ENCODE results near the gene PCDHA10.

Gene PCDHA10

DNA sequence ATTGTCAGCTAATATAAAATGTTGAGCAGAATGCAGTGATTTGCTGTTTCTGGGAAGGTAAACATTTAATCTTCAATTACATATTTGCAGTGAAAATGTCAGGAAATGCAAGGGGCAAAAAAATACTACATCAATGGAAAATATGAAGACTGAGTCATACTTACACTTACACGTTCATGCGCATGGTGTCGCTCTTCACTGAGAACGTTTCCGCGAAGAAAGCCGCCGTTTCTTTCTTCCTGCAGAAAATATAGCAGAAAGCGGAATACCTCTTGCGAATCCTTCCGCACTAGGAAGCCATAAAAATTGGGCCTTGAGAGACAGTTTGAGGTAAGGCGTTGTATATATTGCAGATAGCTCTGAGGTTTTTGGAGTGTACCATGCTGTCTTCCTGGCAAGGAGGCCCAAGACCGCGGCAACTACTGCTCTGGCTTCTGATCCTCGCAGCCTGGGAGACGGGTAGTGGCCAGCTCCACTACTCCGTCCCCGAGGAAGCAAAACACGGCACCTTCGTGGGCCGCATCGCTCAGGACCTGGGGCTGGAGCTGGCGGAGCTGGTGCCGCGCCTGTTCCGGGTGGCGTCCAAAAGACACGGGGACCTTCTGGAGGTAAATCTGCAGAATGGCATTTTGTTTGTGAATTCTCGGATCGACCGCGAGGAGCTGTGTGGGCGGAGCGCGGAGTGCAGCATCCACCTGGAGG lies 26.3 kb downstream of the PCDHA10 start, which contains the start of gene PCDHA13:
Gene PCDHA13 (plus strand): TSS at position 236 of the 702 bp plus-strand sequence. CDS start 145 bp downstream, at position 381.
- Histone ChIP-seq H3K14ac (ENCODE audit: low read length in 2 of 2) (no peak within 1 kb of the TSS), H2AK5ac (ENCODE audit: low read length, severe bottlenecking) (no peak within 1 kb of the TSS), H4K8ac (ENCODE audit: low read length) (no peak within 1 kb of the TSS), H2BK5ac (ENCODE audit: low read depth, low read length, poor library complexity, severe bottlenecking) (no peak within 1 kb of the TSS), H3K4me3 (ENCODE audit: insufficient read depth in 1 of 2, low read depth in 1 of 2, low read length in 2 of 2) (peak within 1 kb of the TSS in 1 of 2 experiments; percentile 39), H2BK120ac (ENCODE audit: low read depth, low read length) (no peak within 1 kb of the TSS), H4K91ac (ENCODE audit: low read length) (no peak within 1 kb of the TSS), H3K79me1 (replicated peaks; ENCODE audit: low read length, poor library complexity, severe bottlenecking) (peaks cover 3% of the 10 kb centered on the region), H2BK12ac (ENCODE audit: low read length in 2 of 2) (no peak within 1 kb of the TSS), H3K4ac (ENCODE audit: low read depth in 1 of 2, low read length in 2 of 2) (no peak within 1 kb of the TSS), H2BK15ac (ENCODE audit: low read depth, poor library complexity, severe bottlenecking) (no peak within 1 kb of the TSS), H2AFZ (ENCODE audit: low read depth, low read length) (peak within 1 kb of the TSS; percentile 3), H3K27me3 (ENCODE audit: control insufficient read depth in 1 of 2, insufficient read depth in 1 of 2, low read length in 2 of 2) (no peaks in the 10 kb centered on the region), H3K18ac (ENCODE audit: low read depth in 1 of 2, low read length in 2 of 2) (no peak within 1 kb of the TSS), H3K23ac (ENCODE audit: low read length in 2 of 2) (no peak within 1 kb of the TSS), H3K27ac (ENCODE audit: low read length, poor library complexity, severe bottlenecking) (no peak within 1 kb of the TSS), H3K9me3 (ENCODE audit: control insufficient read depth, low read length) (peaks cover 38% of the 10 kb centered on the region), H3K4me1 (ENCODE audit: control insufficient read depth, insufficient read depth, low read depth, low read length) (peaks cover 5% of the 10 kb centered on the region), H3K4me2 (ENCODE audit: low read length, poor library complexity, severe bottlenecking) (no peak within 1 kb of the TSS), H3K9ac (ENCODE audit: low read length) (no peak within 1 kb of the TSS), H3K36me3 (ENCODE audit: control insufficient read depth in 1 of 2, insufficient read depth in 2 of 2, low read depth in 1 of 2, low read length in 2 of 2) (peaks cover 0 to 25% of the 10 kb centered on the region in 2 experiments)
- DNase-seq, result peak; percentile 50
- 69% methylated on average over 29 of the region's 35 CpGs for WGBS

GRCh38 chr5:140882591-140882899 lies 26.8 kb downstream of the PCDHA10 start:
- Histone ChIP-seq H3K9ac (ENCODE audit: low read length) (no peak overlapping the region), H3K36me3 (ENCODE audit: control insufficient read depth in 1 of 2, insufficient read depth in 2 of 2, low read depth in 1 of 2, low read length in 2 of 2) (peaks cover 0 to 20% of the 10 kb centered on the region in 2 experiments), H3K4ac (ENCODE audit: low read depth in 1 of 2, low read length in 2 of 2) (no peak overlapping the region), H4K8ac (ENCODE audit: low read length) (no peak overlapping the region), H3K14ac (ENCODE audit: low read length in 2 of 2) (no peak overlapping the region), H2BK15ac (ENCODE audit: low read depth, poor library complexity, severe bottlenecking) (no peak overlapping the region), H3K27me3 (ENCODE audit: control insufficient read depth in 1 of 2, insufficient read depth in 1 of 2, low read length in 2 of 2) (no peaks in the 10 kb centered on the region), H3K23ac (ENCODE audit: low read length in 2 of 2) (no peak overlapping the region), H3K4me2 (ENCODE audit: low read length, poor library complexity, severe bottlenecking) (no peak overlapping the region), H3K4me3 (ENCODE audit: insufficient read depth in 1 of 2, low read depth in 1 of 2, low read length in 2 of 2) (peak overlapping the region in 1 of 2 experiments; percentile 39), H3K9me3 (ENCODE audit: control insufficient read depth, low read length) (peaks cover 42% of the 10 kb centered on the region), H3K79me1 (replicated peaks; ENCODE audit: low read length, poor library complexity, severe bottlenecking) (peaks cover under 1% of the 10 kb centered on the region), H2BK5ac (ENCODE audit: low read depth, low read length, poor library complexity, severe bottlenecking) (no peak overlapping the region), H2BK12ac (ENCODE audit: low read length in 2 of 2) (no peak overlapping the region), H4K91ac (ENCODE audit: low read length) (no peak overlapping the region), H2AK5ac (ENCODE audit: low read length, severe bottlenecking) (no peak overlapping the region), H3K18ac (ENCODE audit: low read depth in 1 of 2, low read length in 2 of 2) (no peak overlapping the region), H2BK120ac (ENCODE audit: low read depth, low read length) (no peak overlapping the region), H2AFZ (ENCODE audit: low read depth, low read length) (no peak overlapping the region), H3K27ac (ENCODE audit: low read length, poor library complexity, severe bottlenecking) (no peak overlapping the region), H3K4me1 (ENCODE audit: control insufficient read depth, insufficient read depth, low read depth, low read length) (peaks cover under 1% of the 10 kb centered on the region)
- WGBS, result 59% methylated on average over 12 of the region's 12 CpGs
- DNase-seq, result peak; percentile 15

GRCh38 chr5:140883373-140883772 lies 27.7 kb downstream of the PCDHA10 start:
- Histone ChIP-seq H4K8ac (ENCODE audit: low read length) (no peak overlapping the region), H2AFZ (ENCODE audit: low read depth, low read length) (no peak overlapping the region), H2BK12ac (ENCODE audit: low read length in 2 of 2) (no peak overlapping the region), H3K4ac (ENCODE audit: low read depth in 1 of 2, low read length in 2 of 2) (no peak overlapping the region), H3K27ac (ENCODE audit: low read length, poor library complexity, severe bottlenecking) (no peak overlapping the region), H3K4me2 (ENCODE audit: low read length, poor library complexity, severe bottlenecking) (no peak overlapping the region), H3K23ac (ENCODE audit: low read length in 2 of 2) (no peak overlapping the region), H3K4me3 (ENCODE audit: insufficient read depth in 1 of 2, low read depth in 1 of 2, low read length in 2 of 2) (no peak overlapping the region), H2BK15ac (ENCODE audit: low read depth, poor library complexity, severe bottlenecking) (no peak overlapping the region), H2BK5ac (ENCODE audit: low read depth, low read length, poor library complexity, severe bottlenecking) (no peak overlapping the region), H2AK5ac (ENCODE audit: low read length, severe bottlenecking) (no peak overlapping the region), H3K14ac (ENCODE audit: low read length in 2 of 2) (peak overlapping the region in 1 of 2 experiments; percentile 65), H3K79me1 (replicated peaks; ENCODE audit: low read length, poor library complexity, severe bottlenecking) (no peaks in the 10 kb centered on the region), H4K91ac (ENCODE audit: low read length) (no peak overlapping the region), H3K9me3 (ENCODE audit: control insufficient read depth, low read length) (peaks cover 47% of the 10 kb centered on the region), H2BK120ac (ENCODE audit: low read depth, low read length) (no peak overlapping the region), H3K18ac (ENCODE audit: low read depth in 1 of 2, low read length in 2 of 2) (no peak overlapping the region), H3K36me3 (ENCODE audit: control insufficient read depth in 1 of 2, insufficient read depth in 2 of 2, low read depth in 1 of 2, low read length in 2 of 2) (peaks cover 0 to 19% of the 10 kb centered on the region in 2 experiments), H3K27me3 (ENCODE audit: control insufficient read depth in 1 of 2, insufficient read depth in 1 of 2, low read length in 2 of 2) (no peaks in the 10 kb centered on the region), H3K9ac (ENCODE audit: low read length) (no peak overlapping the region), H3K4me1 (ENCODE audit: control insufficient read depth, insufficient read depth, low read depth, low read length) (no peaks in the 10 kb centered on the region)
- 99% methylated on average over 40 of the region's 41 CpGs for WGBS
- no peak for DNase-seq

GRCh38 chr5:140883927-140884697 lies 28.4 kb downstream of the PCDHA10 start:
- H2BK15ac ChIP-seq (ENCODE audit: low read depth, poor library complexity, severe bottlenecking), result no peak overlapping the region
- no peak for DNase-seq
- H3K18ac ChIP-seq (ENCODE audit: low read depth in 1 of 2, low read length in 2 of 2), result no peak overlapping the region
- H3K4me2 ChIP-seq (ENCODE audit: low read length, poor library complexity, severe bottlenecking), result no peak overlapping the region
- no peak overlapping the region for H3K4me3 ChIP-seq (ENCODE audit: insufficient read depth in 1 of 2, low read depth in 1 of 2, low read length in 2 of 2)
- peaks cover 1% of the 10 kb centered on the region for H3K79me1 ChIP-seq (replicated peaks; ENCODE audit: low read length, poor library complexity, severe bottlenecking)
- no peak overlapping the region for H2AK5ac ChIP-seq (ENCODE audit: low read length, severe bottlenecking)
- no peak overlapping the region for H4K8ac ChIP-seq (ENCODE audit: low read length)
- no peak overlapping the region for H3K14ac ChIP-seq (ENCODE audit: low read length in 2 of 2)
- H3K4ac ChIP-seq (ENCODE audit: low read depth in 1 of 2, low read length in 2 of 2), result no peak overlapping the region
- no peak overlapping the region for H3K23ac ChIP-seq (ENCODE audit: low read length in 2 of 2)
- H3K9ac ChIP-seq (ENCODE audit: low read length), result no peak overlapping the region
- H3K36me3 ChIP-seq (ENCODE audit: control insufficient read depth in 1 of 2, insufficient read depth in 2 of 2, low read depth in 1 of 2, low read length in 2 of 2), result peaks cover 0 to 19% of the 10 kb centered on the region in 2 experiments
- no peak overlapping the region for H2BK120ac ChIP-seq (ENCODE audit: low read depth, low read length)
- H4K91ac ChIP-seq (ENCODE audit: low read length), result no peak overlapping the region
- no peak overlapping the region for H2AFZ ChIP-seq (ENCODE audit: low read depth, low read length)
- H3K9me3 ChIP-seq (ENCODE audit: control insufficient read depth, low read length), result peaks cover 42% of the 10 kb centered on the region
- no peak overlapping the region for H3K27ac ChIP-seq (ENCODE audit: low read length, poor library complexity, severe bottlenecking)
- WGBS, result 97% methylated on average over 77 of the region's 79 CpGs
- H3K27me3 ChIP-seq (ENCODE audit: control insufficient read depth in 1 of 2, insufficient read depth in 1 of 2, low read length in 2 of 2), result no peaks in the 10 kb centered on the region
- no peak overlapping the region for H2BK12ac ChIP-seq (ENCODE audit: low read length in 2 of 2)
- H2BK5ac ChIP-seq (ENCODE audit: low read depth, low read length, poor library complexity, severe bottlenecking), result no peak overlapping the region
- H3K4me1 ChIP-seq (ENCODE audit: control insufficient read depth, insufficient read depth, low read depth, low read length), result no peaks in the 10 kb centered on the region

All from mesenchymal stem cell (in vitro differentiated cells and primary cell).